Neural progenitor cell (in vitro differentiated cells): ENCODE results near the gene ATP4A. TPM values are rescaled to one million over a fixed set of nuclear protein-coding genes. Genes with fewer than 3 reads are reported as not detected.
A peak's percentile ranks its signal among the peaks of the same experiment; 100 is the strongest.

Experiments used
- DNase-seq: peaks from one replicate; pipeline ENCODE4 v3.0.0-alpha.2; 2016; ENCODE audit warnings: low spot score
- H2AFZ ChIP-seq: fragments of 200-600 bp; sonication (generic); replicated peaks from 2 replicates; pipeline ENCODE4 v1.6.1; 2016; ENCODE audit warnings: antibody characterized with exemption
- H3F3A ChIP-seq: fragments of 200-600 bp; sonication (generic); 2 replicates; pipeline ENCODE4 v1.6.1; 2016; ENCODE audit warnings: antibody characterized with exemption, low read depth
- H3K27ac ChIP-seq: fragments of 200-600 bp; sonication (generic); 2 replicates; pipeline ENCODE4 v1.5.1; 2016; ENCODE audit warnings: mild to moderate bottlenecking
- H3K27me3 ChIP-seq: fragments of 200-600 bp; sonication (generic); 2 replicates; pipeline ENCODE4 v1.6.1; 2016; ENCODE audit warnings: mild to moderate bottlenecking, moderate library complexity
- H3K36me3 ChIP-seq: fragments of 200-600 bp; sonication (generic); 2 replicates; pipeline ENCODE4 v1.5.1; 2016
- H3K4me1 ChIP-seq: fragments of 200-600 bp; sonication (generic); 2 replicates; pipeline ENCODE4 v1.6.1; 2016; ENCODE audit warnings: mixed run types
- H3K4me2 ChIP-seq: fragments of 200-600 bp; sonication (generic); 2 replicates; pipeline ENCODE4 v1.6.1; 2016
- H3K4me3 ChIP-seq: fragments of 200-600 bp; sonication (generic); 2 replicates; pipeline ENCODE4 v1.5.1; 2016
- H3K79me2 ChIP-seq: fragments of 200-600 bp; sonication (generic); 2 replicates; pipeline ENCODE4 v1.6.1; 2016; ENCODE audit warnings: low read depth
- H3K9ac ChIP-seq: fragments of 200-600 bp; sonication (generic); 2 replicates; pipeline ENCODE4 v1.6.1; 2016
- H3K9me3 ChIP-seq: fragments of 200-600 bp; sonication (generic); 2 replicates; pipeline ENCODE4 v1.5.1; 2016; ENCODE audit warnings: low read depth
- H4K20me1 ChIP-seq: fragments of 200-600 bp; sonication (generic); 2 replicates; pipeline ENCODE4 v1.6.1; 2016; ENCODE audit warnings: low read depth
- H3K27ac Mint-ChIP-seq: 3 replicates; pipeline ENCODE4 v1.8.0; 2021; ENCODE audit warnings: mixed read lengths
- H3K27me3 Mint-ChIP-seq: 2 replicates; pipeline ENCODE4 v1.8.0; 2022; ENCODE audit warnings: low read depth, mild to moderate bottlenecking, inconsistent platforms, moderate library complexity, mixed read lengths; ENCODE audit not compliant: insufficient read depth
- H3K36me3 Mint-ChIP-seq: 3 replicates; pipeline ENCODE4 v1.8.0; 2021; ENCODE audit warnings: mixed read lengths
- H3K4me1 Mint-ChIP-seq: 3 replicates; pipeline ENCODE4 v1.8.0; 2021; ENCODE audit warnings: mixed read lengths
- H3K4me3 Mint-ChIP-seq: 3 replicates; pipeline ENCODE4 v1.8.0; 2021; ENCODE audit warnings: mild to moderate bottlenecking, moderate library complexity, mixed read lengths
- H3K9me3 Mint-ChIP-seq: 3 replicates; pipeline ENCODE4 v1.8.0; 2020; ENCODE audit warnings: mixed read lengths
- CTCF ChIP-seq: fragments of 200-600 bp; sonication (generic); IDR thresholded peaks from 2 replicates; pipeline ENCODE4 v1.5.1; 2017; ENCODE audit warnings: antibody characterized with exemption, mild to moderate bottlenecking
- EZH2 ChIP-seq: fragments of 200-600 bp; sonication (generic); IDR thresholded peaks from 2 replicates; pipeline ENCODE4 v1.6.1; 2017; ENCODE audit warnings: antibody characterized with exemption, mild to moderate bottlenecking, moderate library complexity
- EZH2phosphoT487 ChIP-seq: fragments of 200-600 bp; sonication (generic); IDR thresholded peaks from 2 replicates; pipeline ENCODE4 v1.6.1; 2017; ENCODE audit warnings: antibody characterized with exemption
- total RNA-seq: library from RNA; depleted of rRNA; stranded (reverse); fragments of >200 nt; gene quantifications from 2 replicates; pipeline ENCODE4 v1.2.3, GENCODE V29; 2015; ENCODE audit warnings: low replicate concordance

The ATP4A gene
- total RNA-seq, 1 donor from 2014 or later = not detected

- Mint-ChIP-seq H3K4me1 (peaks cover 29% of the 10 kb centered on the region), H3K9me3 (no peaks in the 10 kb centered on the region), H3K4me3 (peak overlapping the region; percentile 38), H3K36me3 (peaks cover 3% of the 10 kb centered on the region), H3K27ac (peak overlapping the region; percentile 20), H3K27me3 (peaks cover 6% of the 10 kb centered on the region)
- no peak overlapping the region for H3K27ac ChIP-seq
- H3K4me3 ChIP-seq = no peak overlapping the region
- H4K20me1 ChIP-seq = peaks cover 18% of the 10 kb centered on the region
- H3K4me2 ChIP-seq = no peak overlapping the region
- H3K36me3 ChIP-seq = no peaks in the 10 kb centered on the region
- H3K4me1 ChIP-seq = peaks cover 11% of the 10 kb centered on the region
- H3K27me3 ChIP-seq = peaks cover 1% of the 10 kb centered on the region
- no peak overlapping the region for H3K9ac ChIP-seq
- TF ChIP-seq EZH2phosphoT487 (no peak), EZH2 (no peak), CTCF (peak; percentile 75)
- DNase-seq = peak; percentile 91
- H3K9me3 ChIP-seq = no peaks in the 10 kb centered on the region
- no peak overlapping the region for H2AFZ ChIP-seq
- no peaks in the 10 kb centered on the region for H3F3A ChIP-seq
- H3K79me2 ChIP-seq = peaks cover 27% of the 10 kb centered on the region
Measured at GRCh38 chr19:35549174-35549788, 14.2 kb downstream of the ATP4A start.

GRCh38 chr19:35546532-35546931 is 16.9 kb downstream of the ATP4A start:
- no peaks in the 10 kb centered on the region for H3K9me3 Mint-ChIP-seq
- Histone ChIP-seq H3K4me3 (peak overlapping the region; percentile 82), H3K36me3 (no peaks in the 10 kb centered on the region), H2AFZ (no peak overlapping the region), H3K27ac (no peak overlapping the region), H3K79me2 (peaks cover 35% of the 10 kb centered on the region), H3K9me3 (no peaks in the 10 kb centered on the region), H3K4me1 (peaks cover 11% of the 10 kb centered on the region), H3K27me3 (no peaks in the 10 kb centered on the region), H3K4me2 (peak overlapping the region; percentile 96), H3K9ac (no peak overlapping the region), H3F3A (no peaks in the 10 kb centered on the region), H4K20me1 (peaks cover 18% of the 10 kb centered on the region)
- H3K4me3 Mint-ChIP-seq = peak overlapping the region; percentile 91
- peaks cover 31% of the 10 kb centered on the region for H3K4me1 Mint-ChIP-seq
- TF ChIP-seq EZH2 (no peak), EZH2phosphoT487 (no peak), CTCF (no peak)
- H3K27ac Mint-ChIP-seq = no peak overlapping the region
- peaks cover 2% of the 10 kb centered on the region for H3K27me3 Mint-ChIP-seq
- DNase-seq = no peak
- peaks cover 6% of the 10 kb centered on the region for H3K36me3 Mint-ChIP-seq

- Mint-ChIP-seq H3K36me3 (peaks cover 6% of the 10 kb centered on the region), H3K27ac (no peak overlapping the region), H3K4me1 (peaks cover 31% of the 10 kb centered on the region), H3K4me3 (peak overlapping the region; percentile 91), H3K9me3 (no peaks in the 10 kb centered on the region), H3K27me3 (peaks cover 2% of the 10 kb centered on the region)
- no peak overlapping the region for H3K27ac ChIP-seq
- H2AFZ ChIP-seq = peak overlapping the region; percentile 95
- peak overlapping the region; percentile 96 for H3K4me2 ChIP-seq
- H3K27me3 ChIP-seq = no peaks in the 10 kb centered on the region
- H3K4me3 ChIP-seq = peak overlapping the region; percentile 82
- TF ChIP-seq CTCF (no peak), EZH2 (no peak), EZH2phosphoT487 (no peak)
- peaks cover 35% of the 10 kb centered on the region for H3K79me2 ChIP-seq
- DNase-seq = no peak
- peaks cover 11% of the 10 kb centered on the region for H3K4me1 ChIP-seq
- H3K9ac ChIP-seq = peak overlapping the region; percentile 87
- H4K20me1 ChIP-seq = peaks cover 18% of the 10 kb centered on the region
- no peaks in the 10 kb centered on the region for H3K36me3 ChIP-seq
- H3K9me3 ChIP-seq = no peaks in the 10 kb centered on the region
- no peaks in the 10 kb centered on the region for H3F3A ChIP-seq
Measured at GRCh38 chr19:35545855-35546381, 17.5 kb downstream of the ATP4A start.
